Endothelial cell of umbilical vein (primary cell): ENCODE measurements around the gene RAB3C.

Experiments
- CTCF ChIP-seq, 2 donors: IDR thresholded peaks; 1 replicate in 1 of 2; 2 replicates in 1 of 2; pipeline ENCODE4 v1.5.1; 2011; ENCODE audit warnings: low read length in 2 of 2, mild to moderate bottlenecking in 2 of 2, moderate library complexity in 2 of 2, control low read depth in 1 of 2, inconsistent platforms in 1 of 2, low read depth in 1 of 2; ENCODE audit not compliant: insufficient read depth in 1 of 2; ENCODE audit errors: extremely low read depth in 1 of 2
- GATA2 ChIP-seq: IDR thresholded peaks from 2 replicates; pipeline ENCODE4 v1.7.0; 2011; ENCODE audit warnings: low read depth, mild to moderate bottlenecking, moderate library complexity, mixed read lengths, low read length; ENCODE audit not compliant: insufficient read length, insufficient read depth
- MYC ChIP-seq: IDR thresholded peaks from one replicate; pipeline ENCODE4 v1.6.1; 2011; ENCODE audit warnings: mild to moderate bottlenecking, low read depth, low read length
- POLR2A ChIP-seq: IDR thresholded peaks from 2 replicates; pipeline ENCODE4 v1.6.1; 2012; ENCODE audit warnings: low read depth, mild to moderate bottlenecking, control low read depth, low read length
- POLR2AphosphoS5 ChIP-seq: IDR thresholded peaks from 2 replicates; pipeline ENCODE4 v1.6.1; 2012; ENCODE audit warnings: low read depth, mild to moderate bottlenecking, control low read depth, low read length, moderate library complexity; ENCODE audit not compliant: insufficient read depth

- TF ChIP-seq CTCF (IDR thresholded peaks at IDR 0.05; ENCODE audit: extremely low read depth in 1 of 2, insufficient read depth in 1 of 2, low read depth in 1 of 2, low read length in 2 of 2) (no peak), POLR2A (no peak), MYC (no peak), POLR2AphosphoS5 (no peak), GATA2 (no peak)
Observed at GRCh38 chr5:58545912-58546311, 37.0 kb upstream of the RAB3C start.
